GM18907 (cell line): ENCODE data around the gene DUSP9.

Source experiments
- ATAC-seq: cut with Tn5 transposase; IDR thresholded peaks from one replicate; pipeline ENCODE4 v1.9.1; 2021; ENCODE audit warnings: mild to moderate bottlenecking, moderate library complexity; ENCODE audit not compliant: unreplicated experiment

DUSP9 gene

DNA sequence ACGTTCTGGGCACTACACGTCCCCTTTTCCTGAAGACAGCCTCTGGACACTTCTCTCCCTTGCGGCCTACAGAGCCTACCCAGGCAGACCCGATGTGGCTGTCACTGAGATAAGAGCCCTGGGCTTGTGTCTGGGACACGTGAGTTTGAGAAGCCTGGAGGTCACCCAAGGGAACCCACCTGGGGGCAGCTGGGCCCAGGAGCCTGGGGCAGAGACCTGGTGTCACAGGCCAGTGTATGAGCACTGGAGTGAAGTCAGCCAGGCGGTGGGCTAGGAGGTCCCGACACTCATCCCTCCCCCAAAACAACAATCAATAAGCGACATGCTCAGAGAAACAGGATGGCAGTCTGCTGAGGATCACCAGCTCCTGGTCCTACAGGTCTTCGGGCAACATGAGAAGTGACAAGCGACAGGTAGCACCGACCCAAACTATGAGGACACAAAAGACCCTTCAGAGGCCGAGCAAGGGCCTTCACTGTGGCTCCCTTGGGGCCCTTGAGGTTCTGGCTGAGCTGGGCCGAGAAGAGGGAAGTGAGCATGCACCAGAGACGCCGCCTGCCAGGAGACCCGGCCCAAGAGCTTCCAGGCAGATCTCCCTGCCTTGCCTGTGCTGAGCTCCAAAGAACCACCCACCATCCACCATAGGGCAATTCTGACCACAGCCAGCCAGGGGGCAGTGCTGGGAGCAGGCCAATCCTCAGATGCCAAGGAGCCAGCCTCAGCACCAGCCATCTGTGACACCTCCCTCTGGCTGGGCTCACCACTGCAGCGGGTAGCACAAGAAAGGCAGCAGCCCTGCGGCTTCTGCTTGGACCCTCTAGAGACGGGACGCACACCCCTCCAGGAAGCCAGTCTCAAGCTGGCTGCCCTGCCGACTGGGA is 11.0 kb upstream of the DUSP9 start:
- ATAC-seq, result no peak

DNA sequence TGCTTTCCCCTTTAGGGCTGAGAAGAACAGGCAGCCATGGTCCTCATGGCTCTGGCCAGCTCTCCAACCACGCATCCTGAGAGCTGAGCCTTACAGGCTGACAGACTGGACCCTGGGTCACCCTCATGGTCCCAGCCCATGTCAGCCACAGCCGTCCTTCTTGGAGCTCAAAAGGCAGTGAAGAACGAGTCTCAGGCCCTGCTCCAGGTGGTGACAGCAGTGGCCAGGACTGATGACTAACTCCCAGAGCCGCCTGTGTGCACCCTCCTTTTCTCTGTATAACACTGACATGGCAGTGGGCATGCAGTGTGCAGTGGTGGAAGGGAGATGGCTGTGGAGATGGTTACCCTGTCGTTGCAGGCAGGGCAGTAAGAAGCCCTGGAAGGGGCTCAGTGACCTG is 10.3 kb upstream of the DUSP9 start:
- no peak for ATAC-seq

DNA sequence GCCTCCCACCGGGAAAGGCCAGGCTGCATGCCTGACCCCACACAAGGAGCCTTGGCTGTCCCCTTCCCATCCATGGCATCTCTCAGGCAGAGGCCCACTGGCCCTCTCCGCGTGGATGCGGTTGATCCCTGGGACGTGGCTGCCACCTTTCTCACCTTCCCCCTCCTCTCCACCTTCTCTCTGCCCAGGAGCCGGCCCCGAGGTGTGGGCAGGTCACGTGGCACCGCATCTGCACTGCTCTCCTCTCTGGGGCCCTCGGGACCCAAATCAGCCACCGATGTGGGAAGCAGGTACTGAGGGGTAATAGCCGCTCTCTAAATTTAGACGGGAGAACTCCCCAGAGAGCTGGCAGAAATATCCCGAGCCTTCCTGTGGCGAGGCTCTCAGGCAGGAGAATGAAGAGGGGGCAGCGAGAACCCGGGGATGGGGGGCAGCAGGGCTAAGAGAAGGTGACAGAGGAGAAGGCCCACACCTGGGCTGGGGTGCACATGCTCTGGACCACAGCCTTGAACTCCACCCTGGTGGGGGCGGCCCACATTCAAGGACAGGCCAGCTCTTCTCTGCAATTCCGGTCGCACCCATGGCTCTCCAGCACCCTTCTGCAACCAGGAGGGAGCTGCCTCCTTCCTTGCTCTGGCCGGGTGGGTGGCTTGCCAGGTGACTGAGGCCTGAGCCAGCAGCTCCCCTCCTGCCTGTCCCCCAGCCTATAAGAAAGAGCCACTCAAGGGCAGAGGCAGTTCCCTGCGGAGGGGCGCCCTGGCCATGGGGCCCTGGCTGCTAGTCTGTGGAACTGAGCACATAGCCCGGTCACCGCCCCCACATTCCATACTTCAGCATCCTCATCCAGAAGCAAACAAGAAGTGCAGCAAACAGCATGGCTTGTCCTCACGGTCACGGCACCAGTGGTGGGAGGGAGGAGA is 9.6 kb upstream of the DUSP9 start:
- no peak for ATAC-seq

DNA sequence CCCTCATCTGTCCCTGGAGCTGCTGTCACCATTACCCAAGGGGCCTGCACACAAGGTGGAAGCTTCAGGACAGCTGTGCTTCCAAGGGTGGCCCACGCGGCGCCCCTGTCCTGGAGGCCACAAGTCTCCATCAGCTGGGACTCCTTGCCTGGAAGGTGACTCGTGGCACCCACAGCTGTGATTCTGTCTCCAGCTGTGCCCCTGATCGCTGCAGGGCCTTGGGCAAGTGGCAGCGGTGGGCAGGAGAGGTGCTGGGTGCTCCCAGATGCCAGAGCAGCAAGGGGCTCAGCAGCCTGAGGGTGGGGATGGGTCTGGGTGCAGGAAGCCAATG is 9.0 kb upstream of the DUSP9 start:
- no peak for ATAC-seq

DNA sequence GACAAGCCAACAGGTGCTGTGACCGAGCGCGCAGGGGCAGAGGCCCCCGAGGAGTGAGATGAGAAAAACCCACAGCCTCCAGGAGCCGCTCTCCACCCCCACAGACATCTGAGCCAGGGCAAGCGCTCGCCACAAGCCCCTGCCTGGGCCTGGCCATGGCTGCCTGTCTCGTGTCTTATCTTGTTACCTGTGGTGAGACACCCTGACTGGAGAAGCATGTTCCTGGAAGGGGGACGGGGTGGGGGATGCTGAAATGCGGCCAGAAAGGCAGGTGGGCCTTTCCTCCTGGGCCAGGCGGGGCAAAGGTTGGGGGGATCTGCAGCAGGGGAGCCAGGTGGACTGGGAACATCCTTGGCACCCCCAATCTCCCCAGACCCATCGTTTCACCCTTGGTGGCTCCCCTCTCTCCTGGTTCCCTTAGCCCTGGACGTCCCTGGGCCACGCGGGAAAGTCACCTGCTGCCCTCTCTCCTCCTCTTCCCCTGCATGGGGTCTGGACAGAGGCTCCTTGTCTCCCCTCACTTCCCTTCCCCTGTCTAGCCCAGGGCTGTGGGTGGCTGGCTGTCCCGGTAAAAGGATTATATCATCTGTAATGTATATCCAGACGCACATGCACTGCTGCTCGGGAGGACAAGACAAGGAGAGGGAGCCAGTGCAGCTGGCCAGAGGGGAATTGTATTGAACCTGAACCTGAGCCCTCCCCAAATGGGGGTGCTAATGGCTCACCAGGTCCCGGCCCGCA is 8.4 kb upstream of the DUSP9 start:
- ATAC-seq, result no peak

DNA sequence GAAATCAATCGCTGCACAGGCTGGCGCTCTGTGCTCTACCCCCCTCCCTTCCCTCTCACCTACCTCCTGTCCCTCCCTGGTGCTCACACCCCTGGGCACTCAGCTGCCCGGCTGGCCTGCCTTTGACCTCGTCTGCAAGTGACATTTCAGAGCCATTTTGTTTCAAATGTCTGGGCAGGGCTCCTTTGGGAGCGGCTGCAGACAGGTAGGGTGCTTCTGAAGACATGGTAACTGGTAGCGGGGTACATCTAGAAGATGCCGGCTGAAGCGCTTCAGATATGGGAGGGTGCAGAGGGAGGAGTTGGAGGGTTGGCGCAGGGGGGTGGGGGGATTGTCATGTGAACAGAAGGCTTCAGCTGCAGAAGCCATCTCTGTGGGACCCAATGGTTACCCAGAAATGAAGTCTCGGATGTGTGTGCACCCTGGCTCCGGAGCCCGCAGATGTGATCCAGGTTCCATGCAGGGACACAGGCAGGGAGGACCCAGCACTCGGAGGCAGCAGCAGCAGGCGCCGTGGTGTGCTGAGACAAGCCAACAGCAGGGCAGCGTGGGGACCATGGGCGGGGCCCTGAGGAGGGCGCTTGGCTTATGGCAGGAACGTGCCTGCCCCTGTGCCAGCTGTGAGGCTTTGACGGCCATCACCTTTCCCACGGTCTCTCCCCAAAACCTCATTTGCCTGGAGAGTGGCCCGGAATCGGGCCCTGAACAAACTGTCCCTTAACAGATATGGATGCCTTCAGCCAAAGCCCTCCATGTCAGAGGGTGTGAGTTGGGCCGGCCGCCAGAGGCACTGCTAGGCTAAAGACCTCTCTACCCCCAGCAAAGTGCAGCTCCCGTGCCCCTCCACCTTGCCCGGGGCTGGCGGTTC is 7.6 kb upstream of the DUSP9 start:
- ATAC-seq, result no peak

DNA sequence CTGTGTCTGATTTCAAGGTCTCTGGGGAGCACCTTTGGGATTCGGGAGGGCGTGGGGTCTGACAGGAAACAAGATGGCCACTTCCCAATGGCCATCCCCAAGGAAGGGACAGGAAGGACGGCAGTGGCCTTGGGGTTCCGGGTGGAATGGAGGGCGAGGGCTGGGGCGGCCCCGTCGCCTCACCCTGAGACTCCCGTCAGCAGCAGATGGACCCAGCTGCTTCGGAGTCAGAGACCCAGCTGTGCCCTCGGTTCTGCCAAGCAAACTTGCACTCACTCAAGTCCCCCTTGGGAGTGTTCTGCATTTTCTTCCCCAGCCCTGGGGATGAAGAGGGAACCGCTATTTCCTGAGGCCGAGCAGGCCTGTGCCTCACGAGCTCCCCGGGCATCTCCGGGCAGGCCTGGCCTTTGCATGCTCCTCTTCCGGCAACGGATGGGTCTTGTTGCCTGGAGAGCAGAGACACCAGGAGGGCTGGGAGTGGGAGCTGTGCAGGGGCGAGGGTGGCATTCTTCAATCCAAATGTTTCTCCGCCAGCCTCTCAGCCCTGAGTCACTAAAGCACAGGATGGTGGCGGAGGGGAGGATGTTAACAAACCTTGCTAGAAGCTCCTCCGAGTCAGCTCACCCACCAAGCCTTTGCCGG is 6.8 kb upstream of the DUSP9 start:
- no peak for ATAC-seq

DNA sequence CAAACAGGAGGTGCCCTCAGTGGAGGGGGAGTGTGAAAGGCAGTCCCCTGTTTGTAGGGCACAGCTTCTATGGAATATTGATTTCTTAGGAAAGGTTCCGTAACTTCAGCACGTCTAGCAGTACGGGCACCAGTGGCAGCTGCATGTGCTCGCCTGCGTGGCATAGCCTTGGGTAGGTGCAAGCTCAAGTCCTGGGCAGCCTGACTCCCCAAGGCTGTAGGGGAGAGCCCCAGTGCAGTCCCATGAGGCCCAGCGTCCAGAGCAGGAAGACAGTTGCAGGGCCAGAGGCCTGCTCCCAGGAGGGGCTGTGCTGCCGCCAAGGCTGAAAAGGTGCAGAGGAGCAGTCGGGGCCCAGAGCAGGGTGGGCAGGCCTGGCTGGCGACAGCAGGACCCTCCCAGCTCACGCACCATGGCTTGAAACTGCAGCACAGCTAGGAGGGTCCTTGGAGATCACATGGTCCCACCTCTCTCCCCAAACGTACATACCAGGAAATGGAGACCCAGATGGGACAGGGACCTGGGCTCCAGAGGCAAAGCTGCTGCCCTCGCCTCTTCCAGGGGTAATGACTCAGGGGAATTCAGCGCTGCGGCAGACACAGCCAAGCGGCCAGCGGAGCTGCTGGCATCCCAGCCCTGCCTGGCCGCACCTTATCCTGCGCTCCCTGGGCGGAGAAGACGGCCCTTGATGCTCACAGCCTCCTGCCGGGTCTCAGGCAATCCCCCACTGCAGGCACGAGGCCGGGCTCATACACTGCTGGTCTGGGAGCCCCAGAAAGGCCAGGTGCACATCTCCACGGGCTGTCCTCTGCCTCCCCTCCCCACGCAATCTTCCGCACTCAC is 6.0 kb upstream of the DUSP9 start:
- ATAC-seq, result no peak

DNA sequence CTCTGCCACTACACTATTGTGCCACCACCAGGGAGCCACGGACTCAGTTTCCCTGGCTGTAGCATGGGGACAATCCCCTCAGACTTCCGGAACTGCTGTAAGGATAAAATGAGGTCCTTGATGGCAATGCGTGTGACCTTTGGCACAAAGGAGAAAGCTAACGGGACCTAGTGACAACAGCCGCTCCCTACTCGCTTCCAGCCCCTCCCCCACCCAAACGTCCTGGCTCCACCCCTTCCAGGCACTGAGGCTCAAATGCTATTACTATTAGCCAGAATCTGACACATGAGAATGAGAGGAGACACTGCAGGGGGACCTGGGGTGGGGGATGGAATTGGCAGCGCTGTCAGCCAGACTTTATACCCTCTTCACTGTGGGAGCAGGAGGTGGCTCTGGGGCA is 5.4 kb upstream of the DUSP9 start:
- no peak for ATAC-seq

DNA sequence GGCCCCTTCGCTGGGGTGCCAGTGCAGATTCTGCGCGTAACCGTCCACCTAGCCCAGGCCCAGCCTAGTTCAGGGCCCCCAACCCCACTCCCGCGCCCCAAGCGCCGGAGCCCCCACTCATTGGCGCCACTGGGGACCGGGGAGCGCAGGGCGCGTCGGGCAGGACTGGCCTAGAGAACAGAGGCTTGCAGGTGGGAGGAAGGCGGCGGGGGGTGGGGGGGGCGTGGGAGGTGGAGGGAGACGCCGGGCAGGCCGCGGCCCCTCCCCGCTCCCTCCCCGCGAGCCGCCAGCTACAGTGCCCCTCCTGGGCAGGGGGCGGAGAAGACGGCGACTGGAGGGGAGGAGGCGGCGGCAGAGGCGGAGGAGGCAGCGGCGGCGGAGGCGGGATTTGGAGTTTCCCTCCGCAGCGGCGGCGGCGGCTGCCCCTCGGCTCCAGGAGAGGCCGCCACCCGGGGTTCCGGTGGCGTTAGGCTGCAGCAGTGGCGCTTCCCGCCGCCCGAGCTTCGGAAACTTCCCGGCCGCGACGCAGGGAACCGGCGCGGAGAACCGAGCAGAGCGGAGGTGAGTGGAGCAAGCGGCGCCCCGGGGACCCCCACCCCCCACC is 4.8 kb upstream of the DUSP9 start:
- ATAC-seq, result no peak

DNA sequence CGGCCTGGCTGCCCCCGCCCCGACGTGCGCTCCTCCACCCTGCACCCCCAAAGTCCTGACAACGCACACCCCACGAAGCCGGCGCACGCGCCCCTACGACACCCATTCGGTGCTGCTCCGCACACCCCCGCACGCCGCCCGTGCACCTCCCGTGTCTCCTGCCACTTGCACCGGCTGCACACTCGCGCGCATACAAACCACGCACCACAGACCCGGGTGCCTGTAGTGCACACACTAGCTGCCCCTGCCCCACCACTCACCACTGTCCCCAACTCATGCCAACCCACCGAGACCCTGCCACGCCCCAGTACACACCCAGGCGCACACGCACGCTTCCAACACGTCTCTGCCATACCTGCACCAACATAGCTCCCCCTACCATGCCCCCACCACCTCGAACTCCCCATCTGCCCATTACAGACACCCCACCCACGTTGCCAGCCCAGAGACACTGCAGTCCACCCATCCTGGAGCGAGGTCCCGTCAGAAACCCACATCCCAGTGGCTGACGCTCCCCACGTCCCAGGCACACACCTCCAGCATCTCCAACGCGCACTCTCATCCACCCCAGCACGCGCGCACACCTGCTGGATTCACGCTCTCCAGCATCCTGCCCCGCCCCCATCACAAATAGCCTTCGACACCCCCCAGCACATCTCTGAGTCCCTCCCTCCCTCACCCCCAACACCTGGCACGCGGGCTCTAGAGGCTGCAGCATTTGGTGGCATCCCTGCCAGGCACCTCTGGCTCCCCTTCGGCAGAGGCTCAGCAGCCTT is 4.2 kb upstream of the DUSP9 start:
- no peak for ATAC-seq

DNA sequence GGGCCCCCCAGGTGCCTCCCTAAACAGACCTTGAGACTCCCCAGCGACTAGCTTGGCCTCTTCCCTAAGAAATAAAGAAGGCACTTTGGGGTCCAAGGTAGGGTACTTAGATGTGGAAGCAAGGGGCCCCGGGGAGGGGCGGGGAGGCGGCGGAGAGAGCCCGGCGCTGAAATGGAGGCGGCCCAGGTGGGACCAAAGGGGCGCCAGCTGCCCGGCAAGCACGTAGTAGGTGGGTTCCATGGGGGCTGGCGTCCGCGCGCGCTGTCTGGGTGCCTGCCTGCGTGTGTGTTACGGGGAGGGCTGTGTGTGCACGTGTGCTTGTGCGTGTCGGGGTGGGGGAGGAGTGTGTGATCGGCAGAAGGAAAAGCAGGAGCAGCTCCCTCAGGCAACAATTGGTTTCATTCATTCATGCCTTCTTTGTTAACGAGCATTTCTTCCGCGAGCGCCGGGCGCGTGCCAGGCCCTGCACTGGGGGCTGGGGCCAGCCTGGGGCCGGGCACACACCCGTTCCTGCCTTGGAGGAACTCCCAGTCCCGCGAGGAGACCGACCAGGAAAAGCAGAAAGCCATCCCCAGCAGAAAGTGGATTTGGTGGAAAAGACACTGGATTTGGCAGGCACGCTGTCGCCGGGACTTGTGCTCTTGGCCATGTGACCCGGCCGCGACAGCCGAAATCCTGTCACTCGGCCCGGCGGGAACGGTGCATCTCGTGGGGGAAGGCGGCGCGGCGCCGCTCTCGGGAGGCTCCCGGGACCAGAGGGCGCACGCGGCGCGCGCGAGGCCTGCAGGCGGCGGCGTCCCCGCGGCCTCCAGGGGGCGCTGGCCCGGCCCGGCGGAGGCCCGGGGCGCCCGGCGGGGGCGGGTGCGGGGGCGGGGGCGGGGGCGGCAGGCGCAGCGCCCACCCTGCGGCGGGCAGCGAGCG is 3.3 kb upstream of the DUSP9 start:
- ATAC-seq, result no peak

DNA sequence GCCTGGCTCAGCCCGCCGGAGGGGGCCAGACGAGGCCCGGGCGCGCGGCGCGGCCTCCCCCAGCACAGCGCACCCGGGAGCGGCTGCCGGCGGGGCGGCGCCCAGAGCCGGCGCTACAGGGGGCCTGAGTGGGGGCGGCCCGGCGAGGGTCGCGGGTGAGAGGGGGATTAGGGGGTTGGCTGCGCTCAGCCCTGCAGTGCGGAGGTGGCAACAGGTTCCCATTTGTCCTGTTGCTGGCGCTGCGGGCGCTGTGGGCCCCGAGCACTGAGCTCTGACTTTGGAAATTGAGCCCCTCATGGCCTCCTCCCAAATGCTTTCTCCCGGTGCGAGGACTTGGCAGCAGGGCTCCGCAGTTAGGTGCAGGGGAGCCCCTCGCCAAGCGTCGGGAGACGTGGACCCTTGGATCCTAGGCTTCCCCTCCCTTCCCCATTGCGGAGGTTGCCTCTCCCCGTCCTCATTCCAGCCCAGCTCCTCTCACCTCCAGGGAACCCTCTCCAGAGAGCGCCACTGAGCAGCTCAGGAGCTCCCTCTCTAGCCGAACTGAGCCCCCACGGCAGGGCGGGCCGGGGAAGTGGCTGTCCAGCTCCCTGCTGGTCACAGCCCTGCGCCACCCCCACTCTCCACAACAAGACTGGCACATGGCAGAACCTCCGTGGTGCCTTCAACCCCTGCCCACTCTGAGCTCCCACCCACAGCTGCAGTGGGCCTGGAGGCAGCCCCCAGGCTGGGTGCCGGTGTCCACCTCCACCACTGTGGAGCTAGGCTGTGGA is 2.5 kb upstream of the DUSP9 start:
- no peak for ATAC-seq

DNA sequence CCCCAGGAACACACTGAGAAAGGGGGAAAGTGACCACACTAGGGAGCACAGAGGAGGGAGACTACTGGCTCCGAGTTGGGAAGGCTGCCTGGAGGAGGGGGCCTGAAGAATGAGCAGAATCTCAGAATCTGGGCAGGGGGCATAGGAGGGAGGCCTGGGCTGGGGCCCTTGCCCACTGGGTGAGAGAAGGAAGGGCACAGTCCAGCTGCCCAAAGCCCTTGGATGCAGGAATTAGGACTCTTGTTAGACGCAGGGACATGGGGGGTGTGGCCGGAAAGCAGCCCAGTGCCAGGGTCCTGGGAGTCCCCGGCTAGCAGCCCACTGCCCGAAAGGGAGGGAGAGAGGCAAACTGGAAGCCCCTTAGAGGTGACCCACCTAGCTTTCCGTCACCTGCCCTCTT is 1.9 kb upstream of the DUSP9 start:
- no peak for ATAC-seq

DNA sequence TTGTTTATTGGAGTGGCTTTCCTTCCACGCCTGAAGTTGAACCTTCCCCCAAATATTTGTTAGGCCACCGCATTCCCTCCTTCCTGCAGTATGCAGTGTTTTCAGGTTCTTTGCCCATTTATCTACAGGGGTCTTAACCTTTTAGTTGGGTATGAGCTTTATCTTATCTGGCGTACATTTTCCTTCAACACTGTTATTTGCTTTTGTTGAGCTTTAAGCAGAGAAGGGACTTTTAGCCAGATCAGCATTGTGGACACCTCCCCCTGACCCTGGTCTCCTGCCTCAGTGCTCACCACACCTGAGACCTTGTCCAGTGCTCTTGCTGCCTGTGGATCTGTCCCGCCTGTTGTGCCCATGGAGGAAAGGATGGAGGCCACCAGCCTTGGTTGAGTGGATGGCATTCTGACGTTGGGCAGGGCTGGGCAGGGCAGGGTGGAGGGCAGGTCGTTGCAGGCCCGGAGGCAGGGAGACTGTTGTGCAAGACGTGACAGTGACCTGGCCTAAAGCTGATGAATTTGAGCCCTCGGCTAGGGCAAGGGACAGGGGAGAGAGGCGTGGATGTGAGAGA is 998 bp upstream of the DUSP9 start:
- ATAC-seq, result no peak
